ENCODE measurements around the gene GABPB1.

GABPB1 gene

GRCh38 chr15:50344006-50344464 is 11.0 kb downstream of the GABPB1 start:
- DNase-seq (ENCODE audit: low spot score): no peak

GRCh38 chr15:50341616-50342136 is 13.3 kb downstream of the GABPB1 start:
- DNase-seq (ENCODE audit: low spot score): no peak

GRCh38 chr15:50340416-50340815 is 14.6 kb downstream of the GABPB1 start:
- DNase-seq (ENCODE audit: low spot score): no peak

- DNase-seq (ENCODE audit: low spot score): no peak
Observed at GRCh38 chr15:50339717-50340116, 15.3 kb downstream of the GABPB1 start.

- DNase-seq (ENCODE audit: low spot score): no peak
Observed at GRCh38 chr15:50335251-50335650, 19.7 kb downstream of the GABPB1 start.

GRCh38 chr15:50333229-50333628 is 21.8 kb downstream of the GABPB1 start:
- no peak for DNase-seq (ENCODE audit: low spot score)

GRCh38 chr15:50330921-50331320 is 24.1 kb downstream of the GABPB1 start:
- no peak for DNase-seq (ENCODE audit: low spot score)

- no peak for DNase-seq (ENCODE audit: low spot score)
Observed at GRCh38 chr15:50328116-50328515, 26.9 kb downstream of the GABPB1 start.

GRCh38 chr15:50321680-50322210 is 33.3 kb downstream of the GABPB1 start:
- DNase-seq (ENCODE audit: low spot score): no peak

- no peak for DNase-seq (ENCODE audit: low spot score)
Observed at GRCh38 chr15:50320504-50320903, 34.5 kb downstream of the GABPB1 start.

GRCh38 chr15:50318697-50319096 is 36.3 kb downstream of the GABPB1 start:
- no peak for DNase-seq (ENCODE audit: low spot score)

- peak; percentile 71 for DNase-seq (ENCODE audit: low spot score)
Observed at GRCh38 chr15:50315814-50316630, 39.0 kb downstream of the GABPB1 start.

GRCh38 chr15:50312636-50313035 is 42.4 kb downstream of the GABPB1 start:
- DNase-seq (ENCODE audit: low spot score): no peak

- DNase-seq (ENCODE audit: low spot score): no peak
Observed at GRCh38 chr15:50307799-50308198, 47.2 kb downstream of the GABPB1 start.

GRCh38 chr15:50304836-50305235 is 50.2 kb downstream of the GABPB1 start:
- DNase-seq (ENCODE audit: low spot score): no peak

GRCh38 chr15:50302581-50302980 is 52.4 kb downstream of the GABPB1 start:
- DNase-seq (ENCODE audit: low spot score): no peak

- DNase-seq (ENCODE audit: low spot score): no peak
Observed at GRCh38 chr15:50298340-50298739, 56.7 kb downstream of the GABPB1 start.

GRCh38 chr15:50295966-50296365 is 59.0 kb downstream of the GABPB1 start:
- no peak for DNase-seq (ENCODE audit: low spot score)

GRCh38 chr15:50289749-50290148 is 65.2 kb downstream of the GABPB1 start:
- no peak for DNase-seq (ENCODE audit: low spot score)

GRCh38 chr15:50287324-50288116 is 67.5 kb downstream of the GABPB1 start:
- no peak for DNase-seq (ENCODE audit: low spot score)

GRCh38 chr15:50281427-50281826 is 73.6 kb downstream of the GABPB1 start:
- DNase-seq (ENCODE audit: low spot score): no peak

- DNase-seq (ENCODE audit: low spot score): no peak
Observed at GRCh38 chr15:50280271-50280670, 74.7 kb downstream of the GABPB1 start.

GRCh38 chr15:50278496-50278895 is 76.5 kb downstream of the GABPB1 start:
- DNase-seq (ENCODE audit: low spot score): no peak
